ENCODE results near the gene RARG.

GRCh38 chr12:53235742-53236442 is 3.9 kb upstream of the RARG start:
- TF ChIP-seq BCL11A (IDR thresholded peaks at IDR 0.05; ENCODE audit: low read depth in 2 of 2, low read length in 2 of 2) (no peak), CTCF (IDR thresholded peaks at IDR 0.05; ENCODE audit: control extremely low read depth in 1 of 3, insufficient read depth in 1 of 3, low read depth in 1 of 3, low read length in 3 of 3) (no peak), EZH2 (IDR thresholded peaks at IDR 0.05; ENCODE audit: low read depth, low read length, severe bottlenecking) (no peak), POU5F1 (IDR thresholded peaks at IDR 0.05; ENCODE audit: low read depth, low read length) (no peak), TEAD4 (IDR thresholded peaks at IDR 0.05; ENCODE audit: low read depth, low read length) (no peak), POLR2AphosphoS5 (IDR thresholded peaks at IDR 0.05; ENCODE audit: low read depth, low read length) (no peak), SRF (IDR thresholded peaks at IDR 0.05; ENCODE audit: low read depth, low read length) (no peak), TAF7 (optimal IDR thresholded peaks at IDR 0.05; ENCODE audit: borderline replicate concordance, low read depth, low read length) (no peak), POLR2A (IDR thresholded peaks at IDR 0.05; ENCODE audit: control extremely low read depth in 1 of 2, low read depth in 2 of 2, low read length in 2 of 2) (no peak), CEBPB (IDR thresholded peaks at IDR 0.05; ENCODE audit: low read depth, low read length) (no peak), TAF1 (IDR thresholded peaks at IDR 0.05; ENCODE audit: low read depth, low read length) (no peak)
